Spinal cord (tissue), 10 donors: ENCODE data around the gene YOD1. TPM values are rescaled to one million over a fixed set of nuclear protein-coding genes. Genes with fewer than 3 reads are reported as not detected.

Experiments used
- DNase-seq, 6 donors: peaks; one replicate each; pipeline versions ENCODE4 v3.0.0 to v3.0.0-alpha.2; 2013 to 2015; ENCODE audit warnings: low spot score in 6 of 6, low read depth in 4 of 6
- H3K27ac ChIP-seq: one replicate; pipeline ENCODE4 v1.5.1; 2013; ENCODE audit warnings: low read depth, low read length, control low read depth
- H3K27me3 ChIP-seq: one replicate; pipeline ENCODE4 v1.6.1; 2013; ENCODE audit warnings: low read length; ENCODE audit not compliant: control insufficient read depth, insufficient read depth
- H3K36me3 ChIP-seq: one replicate; pipeline ENCODE4 v1.6.1; 2013; ENCODE audit warnings: low read length; ENCODE audit not compliant: control insufficient read depth, insufficient read depth
- H3K4me1 ChIP-seq: one replicate; pipeline ENCODE4 v1.6.1; 2013; ENCODE audit warnings: low read length; ENCODE audit not compliant: control insufficient read depth, insufficient read depth
- H3K4me3 ChIP-seq: one replicate; pipeline ENCODE4 v1.5.1; 2013; ENCODE audit warnings: low read depth, low read length, control low read depth
- H3K9me3 ChIP-seq: one replicate; pipeline ENCODE4 v1.6.1; 2013; ENCODE audit warnings: low read length; ENCODE audit not compliant: control insufficient read depth, insufficient read depth
- WGBS: methylation state at CpG from one replicate; pipeline ENCODE4 v1.1.5; 2013; ENCODE audit warnings: missing lambda C conversion rate; ENCODE audit not compliant: insufficient coverage; 5-methylcytosine and 5-hydroxymethylcytosine counted together
- polyA plus RNA-seq, 2 donors: library from polyadenylated mRNA; unstranded; fragments of 120-200 nt; gene quantifications; one replicate each; pipeline ENCODE4 v1.2.1, GENCODE V29; 2013; ENCODE audit not compliant: insufficient read length in 2 of 2
- total RNA-seq, 2 donors: library from RNA; depleted of rRNA in 1 of 2; stranded (reverse); fragments of 120-200 nt in 1 of 2; fragments of >200 nt in 1 of 2; gene quantifications; one replicate each; pipeline versions ENCODE4 v1.2.3 to v1.2.4, GENCODE V29; 2013 to 2014
- donor health status: healthy.

The YOD1 gene
- total and polyA plus RNA-seq, 4 donors, result 7.5 to 29.0 (median 12.5) TPM

DNA sequence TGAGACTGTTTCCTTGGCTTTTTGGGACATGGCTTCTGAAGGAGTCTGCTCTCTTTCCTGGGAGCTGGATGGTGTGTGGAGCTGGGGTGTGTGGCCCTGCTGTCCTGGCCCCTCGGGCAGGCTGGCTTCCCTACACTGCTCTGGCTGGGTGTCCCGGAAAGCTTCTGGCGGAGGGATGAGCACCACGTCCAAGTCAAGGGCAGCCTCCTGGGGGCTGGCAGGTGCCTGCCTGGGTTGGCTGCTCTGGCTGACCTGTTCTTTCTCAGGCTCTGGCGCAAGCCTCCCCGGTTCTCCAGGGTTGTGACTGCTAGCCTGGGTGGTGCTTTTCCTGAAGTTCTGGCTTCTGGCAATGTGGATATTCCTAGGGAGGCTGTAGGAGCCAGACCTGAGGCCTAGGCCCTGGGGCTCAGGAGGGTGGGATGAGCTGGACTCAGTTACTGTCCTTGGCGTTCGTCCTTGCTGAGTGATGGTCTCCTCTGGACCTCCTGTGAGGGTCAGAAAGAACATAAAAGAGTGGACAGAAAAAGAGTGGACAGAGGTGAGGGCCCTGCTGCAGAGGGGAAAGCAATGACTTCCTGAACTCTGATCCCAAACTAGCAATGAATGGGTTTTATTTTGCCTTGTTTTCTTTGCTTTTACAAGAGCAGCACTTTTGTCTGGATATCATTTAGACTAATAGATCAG lies 27.9 kb downstream of the YOD1 start:
- 90% methylated on average over 8 of the region's 8 CpGs for WGBS
- no peaks in the 10 kb centered on the region for H3K9me3 ChIP-seq
- no peak for DNase-seq
- H3K27me3 ChIP-seq, result no peaks in the 10 kb centered on the region
- no peak overlapping the region for H3K4me3 ChIP-seq
- H3K36me3 ChIP-seq, result no peaks in the 10 kb centered on the region
- H3K27ac ChIP-seq, result no peak overlapping the region
- peaks cover 19% of the 10 kb centered on the region for H3K4me1 ChIP-seq

DNA sequence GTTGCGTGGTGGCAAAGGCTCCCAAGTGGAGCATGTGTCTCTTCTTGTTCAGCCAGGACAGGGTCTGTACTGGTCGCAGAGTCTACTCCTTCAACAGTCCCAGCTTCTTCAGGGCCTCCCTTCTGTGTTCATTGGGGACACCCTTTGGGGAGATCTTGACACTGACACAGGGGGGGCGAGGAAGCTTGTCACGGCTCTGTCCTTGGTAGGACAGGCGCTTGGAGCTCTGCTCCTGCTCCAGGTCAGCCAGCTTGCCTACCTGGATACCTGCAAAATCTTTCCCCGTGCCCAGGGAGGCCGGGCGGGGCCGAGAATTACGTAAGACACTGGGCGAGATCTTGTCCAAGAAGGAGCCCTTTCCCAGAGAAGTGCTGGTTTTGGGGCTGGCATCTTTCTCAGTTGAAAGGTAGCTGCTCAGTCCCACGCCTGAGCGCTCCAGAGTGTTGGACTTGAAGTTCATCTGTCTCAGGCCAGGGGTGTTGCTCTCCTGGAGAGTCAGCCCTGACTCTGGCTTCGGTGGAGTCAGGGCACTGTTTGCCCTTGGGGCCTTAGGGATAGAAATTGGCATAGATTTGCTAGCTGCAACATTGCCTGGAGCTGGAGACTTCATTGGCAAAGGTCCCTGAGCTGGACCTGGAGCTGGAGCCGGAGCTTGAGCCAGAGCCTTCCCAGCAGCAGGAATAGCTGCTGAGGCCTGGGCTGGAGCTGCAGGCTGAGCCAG lies 29.0 kb downstream of the YOD1 start:
- Histone ChIP-seq H3K4me3 (no peak overlapping the region), H3K36me3 (no peaks in the 10 kb centered on the region), H3K27ac (no peak overlapping the region), H3K9me3 (no peaks in the 10 kb centered on the region), H3K4me1 (peaks cover 19% of the 10 kb centered on the region), H3K27me3 (no peaks in the 10 kb centered on the region)
- WGBS, result 92% methylated on average over 15 of the region's 15 CpGs
- no peak for DNase-seq

DNA sequence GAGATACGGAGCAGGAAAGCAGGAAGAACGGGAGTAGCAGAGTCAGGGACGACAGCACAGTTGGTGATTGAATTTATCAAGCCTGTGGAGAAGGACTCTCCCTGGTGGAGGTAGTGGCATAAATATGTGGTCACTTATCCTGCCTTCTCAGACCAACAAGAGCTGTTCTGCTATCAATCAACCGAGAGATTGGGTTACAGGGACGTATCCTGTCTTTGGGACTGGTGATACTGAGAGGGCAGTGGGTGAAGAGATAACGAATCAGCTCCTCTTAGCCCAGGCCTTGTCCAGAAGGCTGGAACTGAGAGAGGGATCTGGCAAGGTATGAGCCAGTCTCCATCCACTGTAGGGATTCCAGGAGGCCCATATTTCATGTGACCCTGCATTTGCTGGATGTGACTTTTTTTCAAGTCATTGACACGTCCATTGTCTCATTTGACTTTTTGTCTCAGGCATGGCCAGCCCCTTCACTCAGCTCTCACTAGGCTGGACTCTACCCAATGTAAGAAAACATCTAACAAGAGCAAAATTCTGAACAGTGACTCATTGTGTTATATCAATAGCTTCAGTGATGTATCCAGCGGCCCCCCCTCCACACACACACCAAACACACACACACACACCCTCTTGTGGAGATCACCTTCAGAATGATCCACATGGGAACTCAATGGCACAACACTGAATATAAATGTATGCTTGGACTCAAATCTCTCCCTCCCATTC lies 29.7 kb downstream of the YOD1 start:
- H3K4me3 ChIP-seq, result no peak overlapping the region
- H3K36me3 ChIP-seq, result no peaks in the 10 kb centered on the region
- WGBS, result 82% methylated on average over 8 of the region's 8 CpGs
- peaks cover 19% of the 10 kb centered on the region for H3K4me1 ChIP-seq
- no peaks in the 10 kb centered on the region for H3K9me3 ChIP-seq
- H3K27me3 ChIP-seq, result no peaks in the 10 kb centered on the region
- no peak for DNase-seq
- H3K27ac ChIP-seq, result peak overlapping the region; percentile 33

GRCh38 chr1:207020709-207021107 lies 30.3 kb downstream of the YOD1 start:
- no peaks in the 10 kb centered on the region for H3K27me3 ChIP-seq
- no peak for DNase-seq
- H3K4me1 ChIP-seq, result peaks cover 19% of the 10 kb centered on the region
- H3K4me3 ChIP-seq, result no peak overlapping the region
- H3K9me3 ChIP-seq, result no peaks in the 10 kb centered on the region
- H3K27ac ChIP-seq, result peak overlapping the region; percentile 33
- H3K36me3 ChIP-seq, result no peaks in the 10 kb centered on the region
- 86% methylated on average over 2 of the region's 4 CpGs for WGBS

- Histone ChIP-seq H3K9me3 (no peaks in the 10 kb centered on the region), H3K27me3 (no peaks in the 10 kb centered on the region), H3K27ac (no peak overlapping the region), H3K4me1 (peaks cover 19% of the 10 kb centered on the region), H3K36me3 (no peaks in the 10 kb centered on the region), H3K4me3 (no peak overlapping the region)
- WGBS, result 86% methylated on average over 2 of the region's 9 CpGs
- no peak for DNase-seq
Observed at GRCh38 chr1:207020065-207020708, 30.8 kb downstream of the YOD1 start.

DNA sequence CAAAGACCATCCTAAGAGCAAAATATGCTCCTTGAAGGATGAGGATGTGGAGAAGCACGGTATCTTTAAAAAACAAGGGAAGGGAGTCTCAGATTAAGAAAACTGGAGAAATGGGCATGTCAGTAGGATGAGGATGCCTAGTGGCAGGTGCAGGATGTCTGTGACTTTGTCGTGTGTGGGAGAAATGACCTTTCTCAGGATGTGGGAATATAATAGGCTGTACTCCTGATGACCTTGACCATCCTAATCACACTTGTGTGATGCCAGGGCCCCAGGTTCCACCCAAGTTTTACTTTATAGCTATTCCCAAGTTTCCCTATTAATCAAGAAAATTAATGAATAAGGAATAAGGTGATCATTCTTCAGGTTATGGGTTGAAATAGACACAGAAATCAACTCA lies 31.3 kb downstream of the YOD1 start:
- no peak overlapping the region for H3K27ac ChIP-seq
- no peaks in the 10 kb centered on the region for H3K27me3 ChIP-seq
- peaks cover 15% of the 10 kb centered on the region for H3K4me1 ChIP-seq
- H3K9me3 ChIP-seq, result no peaks in the 10 kb centered on the region
- DNase-seq, result no peak
- H3K36me3 ChIP-seq, result no peaks in the 10 kb centered on the region
- H3K4me3 ChIP-seq, result no peak overlapping the region
- WGBS, result 100% methylated on average over 1 of the region's 2 CpGs

DNA sequence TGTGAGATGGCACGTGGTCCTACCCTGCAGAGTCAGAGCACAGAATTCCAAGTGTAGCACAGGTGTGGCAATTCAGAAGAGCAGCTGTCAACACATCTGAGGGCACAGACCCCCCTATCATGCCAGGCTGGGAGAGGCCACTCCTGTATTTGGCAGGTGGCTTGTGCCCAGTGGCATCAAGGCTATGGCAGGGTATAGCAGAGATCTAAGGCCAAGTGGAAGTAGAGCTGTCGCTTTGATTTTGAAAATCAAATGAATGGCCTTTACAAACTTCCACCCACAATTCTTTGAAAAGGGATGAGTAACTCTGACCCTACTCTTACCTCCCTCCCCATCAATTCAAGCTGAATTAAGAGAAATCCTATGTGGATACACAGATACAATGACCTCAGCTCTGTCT lies 31.8 kb downstream of the YOD1 start:
- Histone ChIP-seq H3K27me3 (no peaks in the 10 kb centered on the region), H3K4me3 (no peak overlapping the region), H3K4me1 (peaks cover 10% of the 10 kb centered on the region), H3K36me3 (no peaks in the 10 kb centered on the region), H3K27ac (no peak overlapping the region), H3K9me3 (no peaks in the 10 kb centered on the region)
- DNase-seq, result no peak
- 100% methylated on average over 1 of the region's 2 CpGs for WGBS

- Histone ChIP-seq H3K4me1 (peaks cover 9% of the 10 kb centered on the region), H3K36me3 (no peaks in the 10 kb centered on the region), H3K27me3 (no peaks in the 10 kb centered on the region), H3K4me3 (no peak overlapping the region), H3K27ac (no peak overlapping the region), H3K9me3 (no peaks in the 10 kb centered on the region)
- 82% methylated on average over 4 of the region's 4 CpGs for WGBS
- DNase-seq, result no peak
Observed at GRCh38 chr1:207018707-207019106, 32.3 kb downstream of the YOD1 start.

DNA sequence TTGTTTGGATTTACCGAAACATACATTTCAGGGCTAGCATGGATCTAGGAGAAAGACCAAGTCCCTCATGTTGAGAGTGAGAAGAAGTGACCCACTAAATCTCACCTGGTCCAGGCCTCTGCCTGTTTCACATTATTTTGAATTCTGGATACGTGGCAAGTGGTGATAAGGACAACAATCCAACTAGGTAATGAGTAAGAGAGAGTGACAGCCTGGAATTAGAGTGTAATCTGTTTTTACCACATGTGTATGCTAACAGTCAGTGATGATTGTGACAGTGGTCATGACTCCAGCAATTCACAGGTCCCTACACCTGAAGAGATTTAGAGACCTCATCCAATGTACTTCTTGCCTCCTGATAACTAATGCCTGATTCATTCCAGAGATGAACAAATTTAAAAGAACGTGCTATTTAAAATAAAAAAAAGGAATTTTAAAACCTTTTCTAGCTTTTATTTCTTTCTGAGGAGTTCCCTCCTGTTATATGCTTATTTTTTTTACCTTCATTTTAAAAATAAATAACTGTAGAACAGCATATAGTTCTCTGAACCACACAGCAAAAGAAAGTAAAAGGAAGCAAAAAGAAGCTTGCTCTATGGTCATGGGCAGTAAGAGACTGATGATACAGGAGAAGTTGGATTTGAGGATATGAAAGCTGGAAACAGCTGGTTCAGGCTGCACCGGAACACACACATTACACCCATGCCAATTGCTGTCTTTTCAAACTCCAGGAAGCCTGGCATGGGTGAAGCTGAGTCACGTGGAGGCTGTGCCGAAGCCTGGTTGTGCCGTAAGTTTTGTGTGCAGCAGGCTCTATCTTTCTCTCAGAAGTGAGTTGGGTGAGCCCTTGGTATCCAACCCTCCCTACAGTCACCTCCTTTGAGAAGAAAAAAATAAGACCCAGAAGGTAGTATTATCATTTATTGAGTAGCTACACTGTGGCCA lies 33.1 kb downstream of the YOD1 start:
- no peak overlapping the region for H3K27ac ChIP-seq
- no peaks in the 10 kb centered on the region for H3K9me3 ChIP-seq
- 86% methylated on average over 1 of the region's 7 CpGs for WGBS
- H3K36me3 ChIP-seq, result no peaks in the 10 kb centered on the region
- H3K4me3 ChIP-seq, result no peak overlapping the region
- DNase-seq, result no peak
- H3K4me1 ChIP-seq, result peaks cover 9% of the 10 kb centered on the region
- no peaks in the 10 kb centered on the region for H3K27me3 ChIP-seq
